Erythroblast (primary cell): ENCODE measurements around the gene GPR55.

ENCODE experiments used
- GATA1 ChIP-seq: IDR thresholded peaks from 2 replicates; pipeline ENCODE4 v1.6.1; 2011; ENCODE audit warnings: low read depth, mild to moderate bottlenecking, control low read depth, low read length, moderate library complexity
- POLR2A ChIP-seq: IDR thresholded peaks from 2 replicates; pipeline ENCODE4 v1.6.1; 2011; ENCODE audit warnings: mild to moderate bottlenecking, low read length

DNA sequence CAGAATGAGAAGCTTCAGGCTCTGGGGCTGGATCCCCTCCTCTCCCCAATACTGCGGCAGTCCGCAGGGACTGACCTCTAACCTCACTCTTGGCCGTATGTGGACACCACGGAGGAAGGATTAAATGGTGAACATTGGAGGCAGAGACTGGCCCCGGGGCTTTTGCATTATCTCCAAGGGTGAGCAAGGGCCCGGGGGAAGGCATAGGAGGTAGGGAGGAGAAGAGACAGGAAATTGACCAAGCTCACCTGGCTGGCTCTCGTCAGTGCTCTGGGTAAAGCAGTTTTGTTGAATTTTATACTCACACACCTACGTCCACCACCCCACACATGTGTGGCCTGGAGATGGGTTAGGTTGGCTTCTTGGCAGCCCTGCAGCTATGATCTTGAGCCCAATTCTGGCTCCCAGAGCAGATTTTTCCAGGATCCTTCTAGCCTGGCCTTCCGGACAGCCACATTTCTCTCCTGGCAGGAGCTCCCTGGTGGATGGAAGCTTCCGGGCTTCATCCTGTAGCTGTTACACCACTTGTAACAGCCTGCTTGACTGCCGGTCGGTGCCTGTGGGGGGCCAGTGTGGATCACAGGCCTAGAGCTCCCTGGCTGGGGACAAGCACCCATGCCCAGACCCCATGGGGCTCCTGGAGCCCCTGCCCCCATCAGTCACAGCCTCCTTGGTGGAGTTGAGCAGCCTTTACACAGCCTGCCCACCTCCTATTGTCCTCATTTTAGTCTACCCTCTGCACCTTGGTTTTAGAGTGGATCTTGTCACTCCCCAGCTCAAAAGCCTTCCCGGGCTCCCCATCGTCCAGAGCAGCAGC, 52.7 kb downstream of the GPR55 start:
- TF ChIP-seq POLR2A (no peak), GATA1 (no peak)
